ENCODE data around the gene SCLT1. TPM values are rescaled to one million over a fixed set of nuclear protein-coding genes. Genes with fewer than 3 reads are reported as not detected.

Gene SCLT1
- polyA plus RNA-seq, 1 donor (not counting 4 experiments of a cell fraction or from before 2014, with no cell fraction given) = 5.8 TPM

- Histone ChIP-seq H3K4me2 (ENCODE audit: control insufficient read depth, extremely low read depth, insufficient read depth, low read depth, low read length) (no peak overlapping the region), H3K27ac (ENCODE audit: control insufficient read depth, insufficient read depth, low read length) (no peak overlapping the region), H3K36me3 (ENCODE audit: control insufficient read depth in 2 of 2, extremely low read depth in 1 of 2, insufficient read depth in 2 of 2, low read length in 2 of 2) (peaks cover 2 to 6% of the 10 kb centered on the region in 2 experiments), H3K4me3 (ENCODE audit: control insufficient read depth in 2 of 3, extremely low read depth in 1 of 3, insufficient read depth in 2 of 3, low read depth in 1 of 3, low read length in 3 of 3) (no peak overlapping the region), H3K9me3 (ENCODE audit: control insufficient read depth, low read depth, low read length) (no peaks in the 10 kb centered on the region), H4K20me1 (ENCODE audit: control insufficient read depth, extremely low read depth, insufficient read depth, low read length) (no peaks in the 10 kb centered on the region), H3K9me1 (ENCODE audit: control insufficient read depth, extremely low read depth, insufficient read depth, low read length) (no peaks in the 10 kb centered on the region), H3K79me2 (ENCODE audit: control insufficient read depth, insufficient read depth, low read length) (no peaks in the 10 kb centered on the region), H3K27me3 (ENCODE audit: control insufficient read depth, extremely low read depth, insufficient read depth, low read length) (no peaks in the 10 kb centered on the region), H3K9ac (ENCODE audit: control insufficient read depth, extremely low read depth, insufficient read depth, low read length) (no peak overlapping the region), H3K4me1 (ENCODE audit: control insufficient read depth, extremely low read depth, insufficient read depth, low read length) (no peaks in the 10 kb centered on the region), H2AFZ (ENCODE audit: control insufficient read depth, low read length) (no peak overlapping the region)
- DNase-seq (ENCODE audit: low read depth, low spot score) (no peak), FAIRE-seq (no peak)
- no peak for TF ChIP-seq EZH2 (IDR thresholded peaks at IDR 0.05; ENCODE audit: low read length)
- TF ChIP-seq CTCF (optimal IDR thresholded peaks at IDR 0.05 in 1 of 3, IDR thresholded peaks at IDR 0.05 in 1 of 3, conservative IDR thresholded peaks at IDR 0.05 in 1 of 3; ENCODE audit: extremely low read depth in 1 of 3, insufficient read depth in 2 of 3, low read length in 3 of 3) = no peak
- dilution Hi-C loops (cut with MboI; ENCODE audit: extremely low pct_ligation_motif_present, low sequenced_read_pairs) = no loop called here
These were observed 226.6 kb downstream of the SCLT1 start for GRCh38 chr4:128866691-128867090.

GRCh38 chr4:128866269-128866668 is 227.1 kb downstream of the SCLT1 start:
- Histone ChIP-seq H3K9me3 (ENCODE audit: control insufficient read depth, low read depth, low read length) (no peaks in the 10 kb centered on the region), H3K27ac (ENCODE audit: control insufficient read depth, insufficient read depth, low read length) (no peak overlapping the region), H3K4me3 (ENCODE audit: control insufficient read depth in 2 of 3, extremely low read depth in 1 of 3, insufficient read depth in 2 of 3, low read depth in 1 of 3, low read length in 3 of 3) (no peak overlapping the region), H3K27me3 (ENCODE audit: control insufficient read depth, extremely low read depth, insufficient read depth, low read length) (no peaks in the 10 kb centered on the region), H4K20me1 (ENCODE audit: control insufficient read depth, extremely low read depth, insufficient read depth, low read length) (no peaks in the 10 kb centered on the region), H3K9ac (ENCODE audit: control insufficient read depth, extremely low read depth, insufficient read depth, low read length) (no peak overlapping the region), H3K79me2 (ENCODE audit: control insufficient read depth, insufficient read depth, low read length) (no peaks in the 10 kb centered on the region), H3K4me2 (ENCODE audit: control insufficient read depth, extremely low read depth, insufficient read depth, low read depth, low read length) (no peak overlapping the region), H2AFZ (ENCODE audit: control insufficient read depth, low read length) (no peak overlapping the region), H3K4me1 (ENCODE audit: control insufficient read depth, extremely low read depth, insufficient read depth, low read length) (no peaks in the 10 kb centered on the region), H3K36me3 (ENCODE audit: control insufficient read depth in 2 of 2, extremely low read depth in 1 of 2, insufficient read depth in 2 of 2, low read length in 2 of 2) (peaks cover 2 to 9% of the 10 kb centered on the region in 2 experiments), H3K9me1 (ENCODE audit: control insufficient read depth, extremely low read depth, insufficient read depth, low read length) (no peaks in the 10 kb centered on the region)
- no peak for FAIRE-seq
- dilution Hi-C loops (cut with MboI; ENCODE audit: extremely low pct_ligation_motif_present, low sequenced_read_pairs) = no loop called here
- no peak for DNase-seq (ENCODE audit: low read depth, low spot score)
- no peak for TF ChIP-seq EZH2 (IDR thresholded peaks at IDR 0.05; ENCODE audit: low read length)
- no peak for TF ChIP-seq CTCF (optimal IDR thresholded peaks at IDR 0.05 in 1 of 3, IDR thresholded peaks at IDR 0.05 in 1 of 3, conservative IDR thresholded peaks at IDR 0.05 in 1 of 3; ENCODE audit: extremely low read depth in 1 of 3, insufficient read depth in 2 of 3, low read length in 3 of 3)

All from keratinocyte (primary cell).